B cell (primary cell): ENCODE measurements around the gene GAST. TPM values are rescaled to one million over a fixed set of nuclear protein-coding genes. Genes with fewer than 3 reads are reported as not detected.

Experiments
- ATAC-seq: fragments of 200-7000 bp; cut with Tn5 transposase; one replicate; pipeline ENCODE4 v1.10.0; 2021; ENCODE audit warnings: low read depth, mild to moderate bottlenecking, moderate number of reproducible peaks, moderate library complexity
- CTCF ChIA-PET: fragments of 350-600 bp; sonication (Branson Sonifier 250); formaldehyde crosslinking; loops from one replicate; lab custom pipeline; 2021; ENCODE audit warnings: antibody characterized with exemption, inconsistent platforms; lab: Charles Lee
- POLR2A ChIA-PET: fragments of 350-600 bp; sonication (Branson Sonifier 250); formaldehyde crosslinking; loops from one replicate; lab custom pipeline; 2021; ENCODE audit warnings: antibody characterized with exemption; lab: Charles Lee
- DNase-seq: peaks from one replicate; pipeline ENCODE4 v3.0.0; 2013
- H2AFZ ChIP-seq: 2 replicates; pipeline ENCODE4 v1.6.1; 2012; ENCODE audit warnings: mild to moderate bottlenecking, low read depth, low read length; ENCODE audit not compliant: insufficient read depth, poor library complexity, severe bottlenecking
- H3K27ac ChIP-seq, 2 donors: 1 replicate in 1 of 2; 2 replicates in 1 of 2; pipeline ENCODE4 v1.5.1; 2012 to 2013; ENCODE audit warnings: low read length in 2 of 2, mild to moderate bottlenecking in 2 of 2, moderate library complexity in 1 of 2
- H3K27me3 ChIP-seq, 4 experiments: fragments of 200-600 bp in 1 of 4; sonication (generic) in 1 of 4; replicated peaks in 1 of 4; 1 replicate in 2 of 4; 2 replicates in 2 of 4; pipeline versions ENCODE4 v1.6.1 to v1.7.0; 2013 to 2016; ENCODE audit warnings: low read length in 3 of 4, mild to moderate bottlenecking in 2 of 4, mixed read lengths in 1 of 4, moderate library complexity in 1 of 4; ENCODE audit not compliant: insufficient read depth in 4 of 4, control insufficient read depth in 3 of 4; ENCODE audit errors: control extremely low read depth in 1 of 4
- H3K36me3 ChIP-seq, 2 experiments: replicated peaks in 1 of 2; 1 replicate in 1 of 2; 2 replicates in 1 of 2; pipeline versions ENCODE4 v1.6.1 to v1.7.1; 2013; ENCODE audit warnings: low read length in 1 of 2; ENCODE audit not compliant: insufficient read depth in 2 of 2, control insufficient read depth in 1 of 2; ENCODE audit errors: control extremely low read depth in 1 of 2, extremely low read depth in 1 of 2
- H3K4me1 ChIP-seq, 2 donors: fragments of 200-600 bp in 1 of 2; sonication (generic) in 1 of 2; 1 replicate in 1 of 2; 2 replicates in 1 of 2; pipeline versions ENCODE4 v1.5.1 to v1.6.1; 2013 to 2017; ENCODE audit warnings: low read length in 2 of 2; ENCODE audit not compliant: control insufficient read depth in 2 of 2, insufficient read depth in 2 of 2
- H3K4me2 ChIP-seq: replicated peaks from 2 replicates; pipeline ENCODE3; 2012; ENCODE audit warnings: mild to moderate bottlenecking, low read depth, low read length; ENCODE audit not compliant: poor library complexity, severe bottlenecking
- H3K4me3 ChIP-seq, 5 experiments: fragments of 200-600 bp in 1 of 5; sonication (generic) in 1 of 5; 1 replicate in 3 of 5; 2 replicates in 2 of 5; pipeline versions ENCODE4 v1.5.1 to v1.7.0; 2011 to 2016; ENCODE audit warnings: low read length in 4 of 5, mild to moderate bottlenecking in 4 of 5, low read depth in 2 of 5, control low read depth in 1 of 5, moderate library complexity in 1 of 5; ENCODE audit not compliant: insufficient read depth in 1 of 5; ENCODE audit errors: control extremely low read depth in 1 of 5, extremely low read depth in 1 of 5
- H3K79me2 ChIP-seq: fragments of 200-600 bp; sonication (generic); one replicate; pipeline ENCODE4 v1.6.0; 2016; ENCODE audit warnings: low read length; ENCODE audit not compliant: control insufficient read depth, insufficient read depth
- H3K9ac ChIP-seq: fragments of 200-600 bp; sonication (generic); 2 replicates; pipeline ENCODE4 v1.6.1; 2017; ENCODE audit warnings: mild to moderate bottlenecking, low read length, moderate library complexity
- H3K9me3 ChIP-seq, 3 donors: one replicate each; pipeline versions ENCODE4 v1.6.1 to v1.7.1; 2013; ENCODE audit warnings: low read length in 2 of 3; ENCODE audit not compliant: control insufficient read depth in 2 of 3, insufficient read depth in 1 of 3; ENCODE audit errors: control extremely low read depth in 1 of 3
- H4K20me1 ChIP-seq: 2 replicates; pipeline ENCODE4 v1.6.0; 2012; ENCODE audit warnings: mild to moderate bottlenecking, low read length; ENCODE audit not compliant: insufficient read depth, control insufficient read depth, poor library complexity, severe bottlenecking
- H3K27ac Mint-ChIP-seq: one replicate; pipeline ENCODE4 v1.8.0; 2021; ENCODE audit warnings: mixed read lengths
- H3K27me3 Mint-ChIP-seq: one replicate; pipeline ENCODE4 v1.8.0; 2021; ENCODE audit warnings: mixed read lengths
- H3K4me1 Mint-ChIP-seq: one replicate; pipeline ENCODE4 v1.8.0; 2021; ENCODE audit warnings: mixed read lengths
- H3K4me3 Mint-ChIP-seq: one replicate; pipeline ENCODE4 v1.8.0; 2021; ENCODE audit warnings: mixed read lengths
- H3K9me3 Mint-ChIP-seq: one replicate; pipeline ENCODE4 v1.8.0; 2022; ENCODE audit warnings: mixed read lengths; ENCODE audit not compliant: insufficient read depth
- EZH2 ChIP-seq: IDR thresholded peaks from 2 replicates; pipeline ENCODE4 v1.6.1; 2012; ENCODE audit warnings: borderline replicate concordance, low read depth, mild to moderate bottlenecking, moderate library complexity, low read length; ENCODE audit not compliant: insufficient read depth, poor library complexity, severe bottlenecking
- WGBS: methylation state at CpG from one replicate; pipeline ENCODE4 v1.1.5; 2013; ENCODE audit warnings: missing lambda C conversion rate; ENCODE audit not compliant: insufficient coverage; 5-methylcytosine and 5-hydroxymethylcytosine counted together
- intact Hi-C: fragments of 100-400 bp; cut with micrococcal nuclease; formaldehyde crosslinking; loops from one replicate; pipeline ENCODE4 v1.10.0; 2022
- polyA plus RNA-seq: library from polyadenylated mRNA; depleted of rRNA; stranded (reverse); fragments of >200 nt; gene quantifications from 2 replicates; pipeline ENCODE4 v1.2.3, GENCODE V29; 2012
- total RNA-seq, 2 donors: library from RNA; stranded (reverse); fragments of 120-200 nt in 1 of 2; gene quantifications; 1 replicate in 1 of 2; 2 replicates in 1 of 2; pipeline versions ENCODE4 v1.2.3 to v1.2.4, GENCODE V29; 2013 to 2022
- TF ChIP-seq, protein P1 (sequence below): fragments of 200-600 bp; IDR thresholded peaks from one replicate; pipeline ENCODE4 v1.8.0; 2022; ENCODE audit warnings: antibody characterized with exemption, mild to moderate bottlenecking

GAST gene
- total and polyA plus RNA-seq, 2 donors (not counting 1 experiment from before 2014, with no cell fraction given): not detected

DNA sequence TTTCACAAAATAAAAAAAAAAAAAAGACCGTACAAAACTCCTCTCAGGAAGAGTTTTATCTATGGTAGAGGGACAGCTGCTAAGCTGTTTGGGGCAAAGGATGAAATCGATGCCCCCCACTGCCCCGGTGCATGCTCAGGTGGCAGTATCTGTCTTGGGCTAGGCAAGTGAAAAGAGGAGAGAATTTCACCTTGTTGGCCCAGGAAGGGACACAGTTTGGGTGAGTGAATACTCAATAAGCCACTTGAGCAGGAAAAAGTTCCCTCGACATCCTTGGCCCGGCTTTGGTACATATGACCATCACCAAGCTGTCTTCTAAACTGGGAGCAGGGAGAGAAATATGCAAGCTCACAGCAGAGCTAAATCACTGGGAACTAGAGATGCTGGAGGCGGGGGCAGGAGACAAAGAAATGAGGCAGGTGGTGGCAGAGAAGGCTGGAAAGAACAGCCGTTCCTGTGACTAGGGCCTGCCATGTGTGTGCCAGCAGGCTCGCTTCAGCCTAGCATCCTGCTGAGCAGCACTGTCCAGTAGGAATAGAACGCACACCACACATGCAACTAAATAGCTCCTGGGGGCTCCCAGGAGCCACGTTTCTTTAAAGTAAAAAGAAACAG, 31.6 kb upstream of the GAST start:
- ChIA-PET POLR2A (interaction anchor here (1.1 to 6.7 kb wide), 2 partner anchors 9 to 16 kb away, joined by 3 to 122 read pairs; partner anchors contain the start of gene EIF1), CTCF (interaction anchor here (1.7 to 6.8 kb wide), 3 partner anchors 10 to 17 kb away, joined by 9 to 107 read pairs (median 17); partner anchors contain the start of gene EIF1)
- 92% methylated on average over 7 of the region's 10 CpGs for WGBS
- H3K27ac Mint-ChIP-seq: peak overlapping the region; percentile 65
- intact Hi-C loops: no loop called here
- TF ChIP-seq, protein P1, sequence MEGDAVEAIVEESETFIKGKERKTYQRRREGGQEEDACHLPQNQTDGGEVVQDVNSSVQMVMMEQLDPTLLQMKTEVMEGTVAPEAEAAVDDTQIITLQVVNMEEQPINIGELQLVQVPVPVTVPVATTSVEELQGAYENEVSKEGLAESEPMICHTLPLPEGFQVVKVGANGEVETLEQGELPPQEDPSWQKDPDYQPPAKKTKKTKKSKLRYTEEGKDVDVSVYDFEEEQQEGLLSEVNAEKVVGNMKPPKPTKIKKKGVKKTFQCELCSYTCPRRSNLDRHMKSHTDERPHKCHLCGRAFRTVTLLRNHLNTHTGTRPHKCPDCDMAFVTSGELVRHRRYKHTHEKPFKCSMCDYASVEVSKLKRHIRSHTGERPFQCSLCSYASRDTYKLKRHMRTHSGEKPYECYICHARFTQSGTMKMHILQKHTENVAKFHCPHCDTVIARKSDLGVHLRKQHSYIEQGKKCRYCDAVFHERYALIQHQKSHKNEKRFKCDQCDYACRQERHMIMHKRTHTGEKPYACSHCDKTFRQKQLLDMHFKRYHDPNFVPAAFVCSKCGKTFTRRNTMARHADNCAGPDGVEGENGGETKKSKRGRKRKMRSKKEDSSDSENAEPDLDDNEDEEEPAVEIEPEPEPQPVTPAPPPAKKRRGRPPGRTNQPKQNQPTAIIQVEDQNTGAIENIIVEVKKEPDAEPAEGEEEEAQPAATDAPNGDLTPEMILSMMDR: no peak
- TF ChIP-seq EZH2: no peak
- DNase-seq: no peak
- H3K27me3 Mint-ChIP-seq: no peaks in the 10 kb centered on the region
- Histone ChIP-seq H3K36me3 (no peaks in the 10 kb centered on the region), H3K9me3 (peaks cover 0 to 12% (median 3%) of the 10 kb centered on the region in 3 donors), H4K20me1 (no peaks in the 10 kb centered on the region), H3K79me2 (peaks cover 7% of the 10 kb centered on the region), H3K27ac (no peak overlapping the region), H3K4me3 (no peak overlapping the region), H3K27me3 (no peaks in the 10 kb centered on the region), H3K4me1 (peaks cover 37 to 41% of the 10 kb centered on the region in 2 donors), H2AFZ (no peak overlapping the region), H3K4me2 (no peak overlapping the region), H3K9ac (no peak overlapping the region)
- no peak overlapping the region for H3K4me3 Mint-ChIP-seq
- H3K4me1 Mint-ChIP-seq: peaks cover 34% of the 10 kb centered on the region
- H3K9me3 Mint-ChIP-seq: no peaks in the 10 kb centered on the region
- ATAC-seq: no peak

- H3K4me2 ChIP-seq: no peak overlapping the region
- no peak overlapping the region for H2AFZ ChIP-seq
- Mint-ChIP-seq H3K4me1 (peaks cover 23% of the 10 kb centered on the region), H3K27ac (no peak overlapping the region), H3K9me3 (no peaks in the 10 kb centered on the region), H3K4me3 (no peak overlapping the region), H3K27me3 (no peaks in the 10 kb centered on the region)
- H3K9ac ChIP-seq: no peak overlapping the region
- H3K36me3 ChIP-seq: no peaks in the 10 kb centered on the region
- peaks cover 0 to 8% (median 3%) of the 10 kb centered on the region in 3 donors for H3K9me3 ChIP-seq
- DNase-seq: no peak
- CTCF ChIA-PET: interaction anchor here (0.9 to 6.8 kb wide), 3 partner anchors 8 to 18 kb away, joined by 3 to 107 read pairs (median 17); partner anchors contain the start of gene EIF1
- peaks cover 4% of the 10 kb centered on the region for H3K79me2 ChIP-seq
- TF ChIP-seq, protein P1: no peak
- H3K27me3 ChIP-seq: no peaks in the 10 kb centered on the region
- no peaks in the 10 kb centered on the region for H4K20me1 ChIP-seq
- no peak for ATAC-seq
- no peak overlapping the region for H3K27ac ChIP-seq
- intact Hi-C loops: no loop called here
- WGBS: no CpG with 5 or more reads among the region's 3 CpGs
- POLR2A ChIA-PET: interaction anchor here (0.5 to 6.7 kb wide), 2 partner anchors 8 to 17 kb away, joined by 3 to 122 read pairs; partner anchors contain the start of gene EIF1
- H3K4me1 ChIP-seq: peaks cover 27 to 28% of the 10 kb centered on the region in 2 donors
- no peak overlapping the region for H3K4me3 ChIP-seq
Observed at GRCh38 chr17:41681776-41682175, 30.4 kb upstream of the GAST start.
